Neural progenitor cell (in vitro differentiated cells): Measurements from ENCODE around the gene RMRP. TPM values are rescaled to one million over a fixed set of nuclear protein-coding genes. Genes with fewer than 3 reads are reported as not detected.

Experiments
- DNase-seq: peaks from one replicate; pipeline ENCODE4 v3.0.0-alpha.2; 2016; ENCODE audit warnings: low spot score
- H2AFZ ChIP-seq: fragments of 200-600 bp; sonication (generic); replicated peaks from 2 replicates; pipeline ENCODE4 v1.6.1; 2016; ENCODE audit warnings: antibody characterized with exemption
- H3F3A ChIP-seq: fragments of 200-600 bp; sonication (generic); 2 replicates; pipeline ENCODE4 v1.6.1; 2016; ENCODE audit warnings: antibody characterized with exemption, low read depth
- H3K27ac ChIP-seq: fragments of 200-600 bp; sonication (generic); 2 replicates; pipeline ENCODE4 v1.5.1; 2016; ENCODE audit warnings: mild to moderate bottlenecking
- H3K27me3 ChIP-seq: fragments of 200-600 bp; sonication (generic); 2 replicates; pipeline ENCODE4 v1.6.1; 2016; ENCODE audit warnings: mild to moderate bottlenecking, moderate library complexity
- H3K36me3 ChIP-seq: fragments of 200-600 bp; sonication (generic); 2 replicates; pipeline ENCODE4 v1.5.1; 2016
- H3K4me1 ChIP-seq: fragments of 200-600 bp; sonication (generic); 2 replicates; pipeline ENCODE4 v1.6.1; 2016; ENCODE audit warnings: mixed run types
- H3K4me2 ChIP-seq: fragments of 200-600 bp; sonication (generic); 2 replicates; pipeline ENCODE4 v1.6.1; 2016
- H3K4me3 ChIP-seq: fragments of 200-600 bp; sonication (generic); 2 replicates; pipeline ENCODE4 v1.5.1; 2016
- H3K79me2 ChIP-seq: fragments of 200-600 bp; sonication (generic); 2 replicates; pipeline ENCODE4 v1.6.1; 2016; ENCODE audit warnings: low read depth
- H3K9ac ChIP-seq: fragments of 200-600 bp; sonication (generic); 2 replicates; pipeline ENCODE4 v1.6.1; 2016
- H3K9me3 ChIP-seq: fragments of 200-600 bp; sonication (generic); 2 replicates; pipeline ENCODE4 v1.5.1; 2016; ENCODE audit warnings: low read depth
- H4K20me1 ChIP-seq: fragments of 200-600 bp; sonication (generic); 2 replicates; pipeline ENCODE4 v1.6.1; 2016; ENCODE audit warnings: low read depth
- H3K27ac Mint-ChIP-seq: 3 replicates; pipeline ENCODE4 v1.8.0; 2021; ENCODE audit warnings: mixed read lengths
- H3K27me3 Mint-ChIP-seq: 2 replicates; pipeline ENCODE4 v1.8.0; 2022; ENCODE audit warnings: low read depth, mild to moderate bottlenecking, inconsistent platforms, moderate library complexity, mixed read lengths; ENCODE audit not compliant: insufficient read depth
- H3K36me3 Mint-ChIP-seq: 3 replicates; pipeline ENCODE4 v1.8.0; 2021; ENCODE audit warnings: mixed read lengths
- H3K4me1 Mint-ChIP-seq: 3 replicates; pipeline ENCODE4 v1.8.0; 2021; ENCODE audit warnings: mixed read lengths
- H3K4me3 Mint-ChIP-seq: 3 replicates; pipeline ENCODE4 v1.8.0; 2021; ENCODE audit warnings: mild to moderate bottlenecking, moderate library complexity, mixed read lengths
- H3K9me3 Mint-ChIP-seq: 3 replicates; pipeline ENCODE4 v1.8.0; 2020; ENCODE audit warnings: mixed read lengths
- CTCF ChIP-seq: fragments of 200-600 bp; sonication (generic); IDR thresholded peaks from 2 replicates; pipeline ENCODE4 v1.5.1; 2017; ENCODE audit warnings: antibody characterized with exemption, mild to moderate bottlenecking
- EZH2 ChIP-seq: fragments of 200-600 bp; sonication (generic); IDR thresholded peaks from 2 replicates; pipeline ENCODE4 v1.6.1; 2017; ENCODE audit warnings: antibody characterized with exemption, mild to moderate bottlenecking, moderate library complexity
- EZH2phosphoT487 ChIP-seq: fragments of 200-600 bp; sonication (generic); IDR thresholded peaks from 2 replicates; pipeline ENCODE4 v1.6.1; 2017; ENCODE audit warnings: antibody characterized with exemption
- total RNA-seq: library from RNA; depleted of rRNA; stranded (reverse); fragments of >200 nt; gene quantifications from 2 replicates; pipeline ENCODE4 v1.2.3, GENCODE V29; 2015; ENCODE audit warnings: low replicate concordance

RMRP gene
- total RNA-seq, 1 donor from 2014 or later, result 2,709 TPM

GRCh38 chr9:35687306-35687705, 29.5 kb upstream of the RMRP start:
- H3K27me3 Mint-ChIP-seq, result peaks cover 9% of the 10 kb centered on the region
- TF ChIP-seq EZH2, result no peak
- no peak for TF ChIP-seq CTCF
- TF ChIP-seq EZH2phosphoT487, result no peak
- no peak overlapping the region for H3K4me3 ChIP-seq
- H3K9me3 ChIP-seq, result no peaks in the 10 kb centered on the region
- peaks cover 10% of the 10 kb centered on the region for H3K4me1 ChIP-seq
- H3K4me3 Mint-ChIP-seq, result peak overlapping the region; percentile 12
- no peaks in the 10 kb centered on the region for H3K27me3 ChIP-seq
- H3F3A ChIP-seq, result peaks cover 12% of the 10 kb centered on the region
- H3K27ac Mint-ChIP-seq, result no peak overlapping the region
- peaks cover 2% of the 10 kb centered on the region for H3K9me3 Mint-ChIP-seq
- DNase-seq, result no peak
- peaks cover 19% of the 10 kb centered on the region for H3K79me2 ChIP-seq
- no peak overlapping the region for H2AFZ ChIP-seq
- H3K36me3 ChIP-seq, result no peaks in the 10 kb centered on the region
- no peak overlapping the region for H3K9ac ChIP-seq
- no peak overlapping the region for H3K27ac ChIP-seq
- no peak overlapping the region for H3K4me2 ChIP-seq
- H3K36me3 Mint-ChIP-seq, result peaks cover 19% of the 10 kb centered on the region
- H3K4me1 Mint-ChIP-seq, result peaks cover 36% of the 10 kb centered on the region
- H4K20me1 ChIP-seq, result no peaks in the 10 kb centered on the region

- no peak overlapping the region for H3K9ac ChIP-seq
- TF ChIP-seq EZH2, result no peak
- no peak for TF ChIP-seq CTCF
- TF ChIP-seq EZH2phosphoT487, result no peak
- Mint-ChIP-seq H3K36me3 (peaks cover 24% of the 10 kb centered on the region), H3K9me3 (peaks cover 2% of the 10 kb centered on the region), H3K27ac (peak overlapping the region; percentile 91), H3K4me3 (no peak overlapping the region), H3K4me1 (peaks cover 34% of the 10 kb centered on the region), H3K27me3 (peaks cover 8% of the 10 kb centered on the region)
- H2AFZ ChIP-seq, result no peak overlapping the region
- no peak overlapping the region for H3K4me3 ChIP-seq
- H3K27me3 ChIP-seq, result no peaks in the 10 kb centered on the region
- no peak overlapping the region for H3K4me2 ChIP-seq
- peaks cover 19% of the 10 kb centered on the region for H3K79me2 ChIP-seq
- H3K36me3 ChIP-seq, result no peaks in the 10 kb centered on the region
- no peaks in the 10 kb centered on the region for H4K20me1 ChIP-seq
- no peaks in the 10 kb centered on the region for H3K9me3 ChIP-seq
- H3K4me1 ChIP-seq, result peaks cover 10% of the 10 kb centered on the region
- H3K27ac ChIP-seq, result no peak overlapping the region
- peaks cover 4% of the 10 kb centered on the region for H3F3A ChIP-seq
- DNase-seq, result no peak
Observed at GRCh38 chr9:35686222-35687203, 28.7 kb upstream of the RMRP start.

GRCh38 chr9:35685506-35685905, 27.7 kb upstream of the RMRP start:
- Histone ChIP-seq H3K79me2 (peaks cover 19% of the 10 kb centered on the region), H3K36me3 (no peaks in the 10 kb centered on the region), H3K9me3 (no peaks in the 10 kb centered on the region), H3K4me2 (no peak overlapping the region), H3K4me1 (peaks cover 7% of the 10 kb centered on the region), H3K27me3 (no peaks in the 10 kb centered on the region), H2AFZ (no peak overlapping the region), H4K20me1 (no peaks in the 10 kb centered on the region), H3F3A (peaks cover 9% of the 10 kb centered on the region), H3K9ac (no peak overlapping the region), H3K27ac (no peak overlapping the region), H3K4me3 (no peak overlapping the region)
- H3K9me3 Mint-ChIP-seq, result peaks cover 2% of the 10 kb centered on the region
- H3K4me1 Mint-ChIP-seq, result peaks cover 33% of the 10 kb centered on the region
- TF ChIP-seq EZH2phosphoT487 (no peak), EZH2 (no peak), CTCF (no peak)
- peaks cover 24% of the 10 kb centered on the region for H3K36me3 Mint-ChIP-seq
- H3K4me3 Mint-ChIP-seq, result no peak overlapping the region
- peaks cover 9% of the 10 kb centered on the region for H3K27me3 Mint-ChIP-seq
- H3K27ac Mint-ChIP-seq, result no peak overlapping the region
- no peak for DNase-seq
